DOHH2 (cell line): ENCODE measurements around the gene OSBPL1A.

ENCODE experiments used
- CTCF ChIP-seq: fragments of 200-600 bp; sonication (generic); IDR thresholded peaks from one replicate; pipeline ENCODE4 v1.5.1; 2014; ENCODE audit warnings: antibody characterized with exemption, mild to moderate bottlenecking, low read depth, low read length; ENCODE audit not compliant: poor library complexity, severe bottlenecking
- EZH2phosphoT487 ChIP-seq: fragments of 200-600 bp; sonication (generic); IDR thresholded peaks from 2 replicates; pipeline ENCODE4 v1.6.1; 2017; ENCODE audit warnings: borderline replicate concordance, mild to moderate bottlenecking, antibody characterized with exemption, low read length, moderate library complexity, mixed read lengths

- TF ChIP-seq CTCF (no peak), EZH2phosphoT487 (no peak)
Measured at GRCh38 chr18:24369426-24369825, 28.2 kb downstream of the OSBPL1A start.
